Adrenal gland (tissue), 5 donors: ENCODE data around the gene TOX2.

Experiments used
- CTCF ChIP-seq, 6 experiments: fragments of 450-650 bp in 4 of 6; fragments of 200-600 bp in 2 of 6; sonication (generic) in 1 of 6; IDR thresholded peaks; 1 replicate in 5 of 6; 2 replicates in 1 of 6; pipeline versions ENCODE4 v1.5.1 to v1.8.0; 2016 to 2021; ENCODE audit warnings: antibody characterized with exemption in 6 of 6, mild to moderate bottlenecking in 2 of 6, moderate library complexity in 1 of 6
- POLR2A ChIP-seq, 2 donors: fragments of 450-650 bp; IDR thresholded peaks; one replicate each; pipeline ENCODE4 v1.6.1; 2017; ENCODE audit warnings: antibody characterized with exemption in 2 of 2, mild to moderate bottlenecking in 2 of 2, moderate library complexity in 1 of 2
- donor health status: DM: no; HTN: no; CAD: no.

DNA sequence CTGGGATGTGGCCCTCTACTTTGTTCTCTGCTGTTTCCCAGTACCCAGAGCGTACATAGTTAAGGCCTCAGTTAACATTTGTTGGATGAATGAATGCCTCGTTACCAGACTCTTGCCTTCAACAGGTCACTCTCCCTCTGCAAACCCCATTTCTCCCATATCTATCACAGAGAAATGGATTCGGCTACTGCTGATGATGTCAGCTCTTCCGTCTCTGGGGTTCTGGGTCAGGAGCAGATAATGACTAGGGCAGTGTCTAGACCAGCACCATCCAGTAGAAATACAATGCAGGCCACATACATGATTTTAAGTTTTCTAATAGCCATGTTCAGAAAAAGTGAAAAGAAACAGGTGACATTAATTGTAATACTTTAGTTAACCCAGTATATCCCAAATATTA is 47.9 kb downstream of the TOX2 start:
- TF ChIP-seq POLR2A (IDR thresholded peaks at IDR 0.05) (no peak), CTCF (IDR thresholded peaks at IDR 0.05) (no peak)
